HepG2 (cell line): ENCODE measurements around the gene ZNF792. TPM values are rescaled to one million over a fixed set of nuclear protein-coding genes. Genes with fewer than 3 reads are reported as not detected.
A peak's percentile ranks its signal among the peaks of the same experiment; 100 is the strongest.

ENCODE experiments used
- ATAC-seq: fragments of 200-7000 bp; cut with Tn5 transposase; 3 replicates; pipeline ENCODE4 v1.9.1; 2020; ENCODE audit warnings: mild to moderate bottlenecking, moderate library complexity
- BruUV-seq: library from RNA; stranded (reverse); fragments of 400-500 nt; replicated peaks from 2 replicates; lab custom pipeline; 2021; lab: Mats Ljungman, UMichigan
- CTCF ChIA-PET: fragments of 300-600 bp; formaldehyde crosslinking; extraction: SDS; loops from one replicate; lab custom pipeline; 2021; ENCODE audit warnings: low total read pairs, inconsistent platforms, low intra/inter-chr PET ratio; lab: Yijun Ruan, JAX
- POLR2A ChIA-PET: fragments of 350-600 bp; sonication (Branson Sonifier 250); formaldehyde crosslinking; loops from one replicate; lab custom pipeline; 2020; ENCODE audit warnings: antibody characterized with exemption, inconsistent platforms; lab: Yijun Ruan, JAX
- DNase-seq: peaks from one replicate; pipeline ENCODE4 v3.0.0-alpha.2; 2015; ENCODE audit warnings: low spot score
- FAIRE-seq: peaks from 3 replicates; lab custom pipeline; 2011; peaks lifted over from hg19 to GRCh38; lab: Jason Lieb, UNC
- H2AFZ ChIP-seq: one replicate; pipeline ENCODE4 v1.6.1; 2011; ENCODE audit warnings: low read length, inconsistent platforms
- H3K27ac ChIP-seq: fragments of 300-600 bp; 3 replicates; pipeline ENCODE4 v1.8.0; 2011; ENCODE audit warnings: mixed run types, mild to moderate bottlenecking, mixed read lengths, low read length, inconsistent platforms; ENCODE audit not compliant: insufficient read depth; ENCODE audit errors: extremely low read length
- H3K27me3 ChIP-seq, 2 experiments: fragments of 200-600 bp in 1 of 2; 2 replicates in 1 of 2; 3 replicates in 1 of 2; pipeline versions ENCODE4 v1.6.0 to v1.8.0; 2011; ENCODE audit warnings: low read length in 2 of 2, mild to moderate bottlenecking in 2 of 2, moderate library complexity in 2 of 2, inconsistent platforms in 1 of 2; ENCODE audit not compliant: insufficient read depth in 2 of 2, control insufficient read depth in 1 of 2
- H3K36me3 ChIP-seq, 2 experiments: fragments of 200-600 bp in 1 of 2; replicated peaks in 1 of 2; 2 replicates in 1 of 2; 3 replicates in 1 of 2; pipeline versions ENCODE4 v1.5.1 to v1.8.0; 2011; ENCODE audit warnings: low read length in 2 of 2, inconsistent platforms in 1 of 2; ENCODE audit not compliant: insufficient read depth in 2 of 2, control insufficient read depth in 1 of 2
- H3K4me1 ChIP-seq: 2 replicates; pipeline ENCODE4 v1.5.1; 2012; ENCODE audit warnings: low read length, inconsistent platforms; ENCODE audit not compliant: insufficient read depth
- H3K4me2 ChIP-seq: 2 replicates; pipeline ENCODE4 v1.6.0; 2011; ENCODE audit warnings: low read depth, low read length, inconsistent platforms
- H3K4me3 ChIP-seq, 3 experiments: fragments of 200-600 bp in 1 of 3; sonication (generic), shearing (Covaris generic) in 1 of 3; replicated peaks in 1 of 3; 2 replicates each; pipeline ENCODE4 v1.5.1; 2011 to 2016; ENCODE audit warnings: low read length in 3 of 3, inconsistent platforms in 2 of 3, low read depth in 2 of 3, mild to moderate bottlenecking in 2 of 3, control low read depth in 1 of 3, mixed read lengths in 1 of 3; ENCODE audit not compliant: insufficient read depth in 1 of 3
- H3K79me2 ChIP-seq: one replicate; pipeline ENCODE4 v1.6.1; 2011; ENCODE audit warnings: low read length, inconsistent platforms; ENCODE audit not compliant: insufficient read depth
- H3K9ac ChIP-seq: 2 replicates; pipeline ENCODE4 v1.6.0; 2011; ENCODE audit warnings: mild to moderate bottlenecking, low read depth, low read length, inconsistent platforms; ENCODE audit not compliant: insufficient read depth
- H3K9me3 ChIP-seq: 2 replicates; pipeline ENCODE4 v1.5.1; 2012; ENCODE audit warnings: mild to moderate bottlenecking, low read length
- H4K20me1 ChIP-seq: 2 replicates; pipeline ENCODE4 v1.6.0; 2011; ENCODE audit warnings: inconsistent platforms, mild to moderate bottlenecking, low read length, moderate library complexity; ENCODE audit not compliant: insufficient read depth
- FOXO4 ChIP-seq: sonication (generic); formaldehyde crosslinking; conservative IDR thresholded peaks from 2 replicates; pipeline ENCODE4 v1.8.1; 2023; ENCODE audit warnings: missing genetic modification reagents
- HMG20B ChIP-seq: conservative IDR thresholded peaks from 2 replicates; pipeline ENCODE4 v1.6.1; 2016; ENCODE audit warnings: missing genetic modification reagents, missing compliant biosample characterization
- HOXA9 ChIP-seq: sonication (generic); formaldehyde crosslinking; IDR thresholded peaks from 2 replicates; pipeline ENCODE4 v1.8.1; 2022; ENCODE audit warnings: missing genetic modification reagents, mild to moderate bottlenecking, moderate library complexity, borderline replicate concordance
- MAX ChIP-seq: IDR thresholded peaks from 2 replicates; pipeline ENCODE4 v1.6.1; 2012; ENCODE audit warnings: inconsistent platforms
- NCOA5 ChIP-seq: sonication (generic); formaldehyde crosslinking; IDR thresholded peaks from 2 replicates; pipeline ENCODE4 v1.4.0; 2020; ENCODE audit warnings: missing genetic modification reagents
- ZGPAT ChIP-seq: IDR thresholded peaks from 2 replicates; pipeline ENCODE4 v1.6.1; 2016; ENCODE audit warnings: mild to moderate bottlenecking
- ZNF101 ChIP-seq: sonication (generic); formaldehyde crosslinking; IDR thresholded peaks from 2 replicates; pipeline ENCODE4 v1.4.0; 2020; ENCODE audit warnings: mild to moderate bottlenecking, low read depth, missing genetic modification reagents, borderline replicate concordance
- ZNF180 ChIP-seq: sonication (generic); formaldehyde crosslinking; IDR thresholded peaks from 2 replicates; pipeline ENCODE4 v1.4.0; 2020; ENCODE audit warnings: low read depth, missing genetic modification reagents, borderline replicate concordance
- ZNF232 ChIP-seq: sonication (generic); formaldehyde crosslinking; IDR thresholded peaks from 2 replicates; pipeline ENCODE4 v1.4.0; 2020; ENCODE audit warnings: missing genetic modification reagents, borderline replicate concordance
- ZNF280B ChIP-seq: sonication (generic); formaldehyde crosslinking; IDR thresholded peaks from 2 replicates; pipeline ENCODE4 v1.5.0; 2020; ENCODE audit warnings: missing genetic modification reagents, mild to moderate bottlenecking, borderline replicate concordance
- ZNF451 ChIP-seq: sonication (generic); formaldehyde crosslinking; IDR thresholded peaks from 2 replicates; pipeline ENCODE4 v1.5.0; 2020; ENCODE audit warnings: mild to moderate bottlenecking, missing genetic modification reagents
- ZNF883 ChIP-seq: sonication (generic); formaldehyde crosslinking; IDR thresholded peaks from 2 replicates; pipeline ENCODE4 v1.5.1; 2020; ENCODE audit warnings: mild to moderate bottlenecking, missing genetic modification reagents; ENCODE audit errors: not compliant biosample characterization
- WGBS: methylation state at CpG from one replicate; pipeline ENCODE4 v1.1.6; 2017; ENCODE audit warnings: low lambda C conversion rate; 5-methylcytosine and 5-hydroxymethylcytosine counted together
- in situ Hi-C: cut with HindIII; loops from 2 replicates; pipeline ENCODE4 v1.10.0; 2017; ENCODE audit warnings: low pct_unique_long_range_greater_than_20kb; ENCODE audit not compliant: extremely low pct_ligation_motif_present
- intact Hi-C: fragments of 100-400 bp; cut with micrococcal nuclease; formaldehyde crosslinking; loops from one replicate; pipeline ENCODE4 v1.10.0; 2022; ENCODE audit not compliant: unreplicated experiment
- polyA plus RNA-seq, 8 experiments: library from polyadenylated mRNA; depleted of rRNA in 3 of 8; stranded (reverse) in 7 of 8; unstranded in 1 of 8; fragments of >200 nt; fragmentation: Illumina TruSeq in 4 of 8; extraction: Trizol in 4 of 8; gene quantifications; 2 replicates each; pipeline versions ENCODE4 v1.2.1 to v1.2.3, GENCODE V29; 2011 to 2016; ENCODE audit warnings: low read depth in 4 of 8, missing spikeins in 1 of 8, mixed read lengths in 1 of 8; ENCODE audit not compliant: insufficient read depth in 1 of 8
- total RNA-seq, 5 experiments: library from RNA; depleted of rRNA; stranded (reverse); fragments of >200 nt; fragmentation: Illumina TruSeq; extraction: Trizol; gene quantifications; 2 replicates each; pipeline ENCODE4 v1.2.3, GENCODE V29; 2016; ENCODE audit warnings: low read depth in 1 of 5

ZNF792 gene
- total and polyA plus RNA-seq, 2 of the 13 experiments (the other 11 are each of a cell fraction or from before 2014, with no cell fraction given), result 5.5 to 11.5 TPM

- Histone ChIP-seq H3K36me3 (no peaks in the 10 kb centered on the region), H3K27me3 (peaks cover 0 to 3% of the 10 kb centered on the region in 2 experiments; a peak in 2 of 5 replicates), H3K9me3 (peaks cover 13% of the 10 kb centered on the region), H3K4me3 (no peak overlapping the region), H3K79me2 (no peaks in the 10 kb centered on the region), H3K4me2 (no peak overlapping the region), H4K20me1 (no peaks in the 10 kb centered on the region), H3K27ac (no peak overlapping the region), H3K9ac (no peak overlapping the region), H2AFZ (no peak overlapping the region), H3K4me1 (peaks cover 34% of the 10 kb centered on the region)
- WGBS, result 58% methylated on average over 12 of the region's 12 CpGs
- intact Hi-C loops, result no loop called here
- TF ChIP-seq HMG20B (CRISPR knock-in tag) (no peak), HOXA9 (no peak), NCOA5 (CRISPR knock-in tag) (no peak)
- no peak for ATAC-seq
- in situ Hi-C loops, result no loop called here
- no peak for FAIRE-seq
- ChIA-PET POLR2A (interaction anchor here (1.3 kb wide), 1 partner anchor 15 kb away, joined by 5 read pairs; no protein-coding TSS in a partner anchor), CTCF (no interaction called here)
- BruUV-seq, result no TSS peak
- DNase-seq, result no peak
These were observed 16.0 kb upstream of the ZNF792 start for GRCh38 chr19:34979819-34980640.

- Histone ChIP-seq H4K20me1 (no peaks in the 10 kb centered on the region), H3K9me3 (peaks cover 13% of the 10 kb centered on the region), H2AFZ (no peak overlapping the region), H3K79me2 (no peaks in the 10 kb centered on the region), H3K9ac (no peak overlapping the region), H3K4me2 (no peak overlapping the region), H3K4me1 (peaks cover 58% of the 10 kb centered on the region), H3K27ac (no peak overlapping the region), H3K27me3 (peaks cover 0 to 12% of the 10 kb centered on the region in 2 experiments; a peak in 2 of 5 replicates), H3K36me3 (no peaks in the 10 kb centered on the region), H3K4me3 (no peak overlapping the region)
- CTCF ChIA-PET, result no interaction called here
- intact Hi-C loops, result no loop called here
- POLR2A ChIA-PET, result interaction anchor here (1.2 kb wide), 1 partner anchor 18 kb away, joined by 4 read pairs; no protein-coding TSS in a partner anchor
- no peak for DNase-seq
- BruUV-seq, result no TSS peak
- 38% methylated on average over 3 of the region's 3 CpGs for WGBS
- no peak for FAIRE-seq
- in situ Hi-C loops, result no loop called here
- no peak for ATAC-seq
- TF ChIP-seq MAX, result no peak
- TF ChIP-seq ZNF180 (CRISPR knock-in tag), result no peak
- no peak for TF ChIP-seq ZNF232 (CRISPR knock-in tag)
- no peak for TF ChIP-seq ZNF451 (CRISPR knock-in tag)
- TF ChIP-seq FOXO4 (CRISPR knock-in tag), result no peak
- TF ChIP-seq ZNF101 (CRISPR knock-in tag), result no peak
- no peak for TF ChIP-seq ZNF883 (CRISPR knock-in tag)
- TF ChIP-seq ZNF280B (CRISPR knock-in tag), result peak; percentile 78; the same call in 1 of the 2 replicates
- TF ChIP-seq ZGPAT (CRISPR knock-in tag), result no peak
These were observed 12.6 kb upstream of the ZNF792 start for GRCh38 chr19:34976611-34977010.
